Vagina (tissue), 2 donors: ENCODE results near the gene FAM210A.
A peak's percentile ranks its signal among the peaks of the same experiment; 100 is the strongest.

Source experiments
- CTCF ChIP-seq, 3 experiments: fragments of 450-650 bp in 2 of 3; fragments of 200-600 bp in 1 of 3; sonication (generic) in 1 of 3; IDR thresholded peaks; one replicate each; pipeline ENCODE4 v1.5.1; 2017 to 2019; ENCODE audit warnings: antibody characterized with exemption in 3 of 3, mild to moderate bottlenecking in 2 of 3, moderate library complexity in 2 of 3
- POLR2AphosphoS5 ChIP-seq, 2 donors: sonication (generic); formaldehyde crosslinking; IDR thresholded peaks; one replicate each; pipeline ENCODE4 v1.9.0; 2017; ENCODE audit warnings: antibody characterized with exemption in 2 of 2, mild to moderate bottlenecking in 2 of 2, low read depth in 1 of 2; ENCODE audit not compliant: insufficient read depth in 1 of 2

GRCh38 chr18:13629841-13630715 is 96.3 kb downstream of the FAM210A start:
- TF ChIP-seq CTCF (IDR thresholded peaks at IDR 0.05), result peak; percentile 43 to 85 (median 65)
- TF ChIP-seq POLR2AphosphoS5 (IDR thresholded peaks at IDR 0.05; ENCODE audit: insufficient read depth in 1 of 2, low read depth in 1 of 2), result peak in 1 of 2 donors; percentile 27
